HepG2 (cell line): Measurements from ENCODE around the gene PIWIL4. TPM values are rescaled to one million over a fixed set of nuclear protein-coding genes. Genes with fewer than 3 reads are reported as not detected.

Source experiments
- ATAC-seq: fragments of 200-7000 bp; cut with Tn5 transposase; 3 replicates; pipeline ENCODE4 v1.9.1; 2020; ENCODE audit warnings: mild to moderate bottlenecking, moderate library complexity
- BruUV-seq: library from RNA; stranded (reverse); fragments of 400-500 nt; replicated peaks from 2 replicates; lab custom pipeline; 2021; lab: Mats Ljungman, UMichigan
- CTCF ChIA-PET: fragments of 300-600 bp; formaldehyde crosslinking; extraction: SDS; loops from one replicate; lab custom pipeline; 2021; ENCODE audit warnings: low total read pairs, inconsistent platforms, low intra/inter-chr PET ratio; lab: Yijun Ruan, JAX
- POLR2A ChIA-PET: fragments of 350-600 bp; sonication (Branson Sonifier 250); formaldehyde crosslinking; loops from one replicate; lab custom pipeline; 2020; ENCODE audit warnings: antibody characterized with exemption, inconsistent platforms; lab: Yijun Ruan, JAX
- DNase-seq: peaks from one replicate; pipeline ENCODE4 v3.0.0-alpha.2; 2015; ENCODE audit warnings: low spot score
- FAIRE-seq: peaks from 3 replicates; lab custom pipeline; 2011; peaks lifted over from hg19 to GRCh38; lab: Jason Lieb, UNC
- H2AFZ ChIP-seq: one replicate; pipeline ENCODE4 v1.6.1; 2011; ENCODE audit warnings: low read length, inconsistent platforms
- H3K27ac ChIP-seq: fragments of 300-600 bp; 3 replicates; pipeline ENCODE4 v1.8.0; 2011; ENCODE audit warnings: mixed run types, mild to moderate bottlenecking, mixed read lengths, low read length, inconsistent platforms; ENCODE audit not compliant: insufficient read depth; ENCODE audit errors: extremely low read length
- H3K27me3 ChIP-seq, 2 experiments: fragments of 200-600 bp in 1 of 2; 2 replicates in 1 of 2; 3 replicates in 1 of 2; pipeline versions ENCODE4 v1.6.0 to v1.8.0; 2011; ENCODE audit warnings: low read length in 2 of 2, mild to moderate bottlenecking in 2 of 2, moderate library complexity in 2 of 2, inconsistent platforms in 1 of 2; ENCODE audit not compliant: insufficient read depth in 2 of 2, control insufficient read depth in 1 of 2
- H3K36me3 ChIP-seq, 2 experiments: fragments of 200-600 bp in 1 of 2; replicated peaks in 1 of 2; 2 replicates in 1 of 2; 3 replicates in 1 of 2; pipeline versions ENCODE4 v1.5.1 to v1.8.0; 2011; ENCODE audit warnings: low read length in 2 of 2, inconsistent platforms in 1 of 2; ENCODE audit not compliant: insufficient read depth in 2 of 2, control insufficient read depth in 1 of 2
- H3K4me1 ChIP-seq: 2 replicates; pipeline ENCODE4 v1.5.1; 2012; ENCODE audit warnings: low read length, inconsistent platforms; ENCODE audit not compliant: insufficient read depth
- H3K4me2 ChIP-seq: 2 replicates; pipeline ENCODE4 v1.6.0; 2011; ENCODE audit warnings: low read depth, low read length, inconsistent platforms
- H3K4me3 ChIP-seq, 3 experiments: fragments of 200-600 bp in 1 of 3; sonication (generic), shearing (Covaris generic) in 1 of 3; replicated peaks in 1 of 3; 2 replicates each; pipeline ENCODE4 v1.5.1; 2011 to 2016; ENCODE audit warnings: low read length in 3 of 3, inconsistent platforms in 2 of 3, low read depth in 2 of 3, mild to moderate bottlenecking in 2 of 3, control low read depth in 1 of 3, mixed read lengths in 1 of 3; ENCODE audit not compliant: insufficient read depth in 1 of 3
- H3K79me2 ChIP-seq: one replicate; pipeline ENCODE4 v1.6.1; 2011; ENCODE audit warnings: low read length, inconsistent platforms; ENCODE audit not compliant: insufficient read depth
- H3K9ac ChIP-seq: 2 replicates; pipeline ENCODE4 v1.6.0; 2011; ENCODE audit warnings: mild to moderate bottlenecking, low read depth, low read length, inconsistent platforms; ENCODE audit not compliant: insufficient read depth
- H3K9me3 ChIP-seq: 2 replicates; pipeline ENCODE4 v1.5.1; 2012; ENCODE audit warnings: mild to moderate bottlenecking, low read length
- H4K20me1 ChIP-seq: 2 replicates; pipeline ENCODE4 v1.6.0; 2011; ENCODE audit warnings: inconsistent platforms, mild to moderate bottlenecking, low read length, moderate library complexity; ENCODE audit not compliant: insufficient read depth
- AGO2 ChIP-seq: fragments of 200-400 bp; formaldehyde crosslinking; optimal IDR thresholded peaks from 2 replicates; pipeline ENCODE3; 2017; ENCODE audit warnings: mild to moderate bottlenecking, low read depth, low read length, moderate library complexity
- KDM2A ChIP-seq: sonication (generic); formaldehyde crosslinking; IDR thresholded peaks from 2 replicates; pipeline ENCODE4 v1.4.0; 2020; ENCODE audit warnings: low read depth, missing genetic modification reagents, borderline replicate concordance
- MYNN ChIP-seq: sonication (generic); formaldehyde crosslinking; IDR thresholded peaks from 2 replicates; pipeline ENCODE4 v1.4.0; 2020; ENCODE audit warnings: mild to moderate bottlenecking, low read depth, missing genetic modification reagents
- NFE2L2 ChIP-seq: fragments of 150-350 bp; IDR thresholded peaks from 2 replicates; pipeline ENCODE4 v1.6.1; 2014; ENCODE audit warnings: low read length
- RBM39 ChIP-seq: fragments of 200-400 bp; formaldehyde crosslinking; IDR thresholded peaks from one replicate; pipeline ENCODE4 v1.6.1; 2018; ENCODE audit warnings: antibody characterized with exemption, mild to moderate bottlenecking, low read depth, low read length; ENCODE audit not compliant: poor library complexity, severe bottlenecking
- TCF12 ChIP-seq, 2 experiments: fragments of 450-650 bp in 1 of 2; sonication (generic) in 1 of 2; formaldehyde crosslinking in 1 of 2; IDR thresholded peaks; 2 replicates each; pipeline versions ENCODE4 v1.6.1 to v1.8.0; 2017 to 2022; ENCODE audit warnings: antibody characterized with exemption in 1 of 2, mild to moderate bottlenecking in 1 of 2, missing genetic modification reagents in 1 of 2, moderate library complexity in 1 of 2
- ZNF282 ChIP-seq: fragments of 450-650 bp; IDR thresholded peaks from 2 replicates; pipeline ENCODE4 v1.6.1; 2018; ENCODE audit not compliant: partially characterized antibody
- ZNF484 ChIP-seq: sonication (generic); formaldehyde crosslinking; IDR thresholded peaks from 2 replicates; pipeline ENCODE4 v1.5.1; 2020; ENCODE audit warnings: mild to moderate bottlenecking, low read depth, missing genetic modification reagents, borderline replicate concordance
- ZNF761 ChIP-seq: sonication (generic); formaldehyde crosslinking; conservative IDR thresholded peaks from 2 replicates; pipeline ENCODE4 v1.4.0; 2020; ENCODE audit warnings: mild to moderate bottlenecking, missing genetic modification reagents
- WGBS: methylation state at CpG from one replicate; pipeline ENCODE4 v1.1.6; 2017; ENCODE audit warnings: low lambda C conversion rate; 5-methylcytosine and 5-hydroxymethylcytosine counted together
- in situ Hi-C: cut with HindIII; loops from 2 replicates; pipeline ENCODE4 v1.10.0; 2017; ENCODE audit warnings: low pct_unique_long_range_greater_than_20kb; ENCODE audit not compliant: extremely low pct_ligation_motif_present
- intact Hi-C: fragments of 100-400 bp; cut with micrococcal nuclease; formaldehyde crosslinking; loops from one replicate; pipeline ENCODE4 v1.10.0; 2022; ENCODE audit not compliant: unreplicated experiment
- polyA plus RNA-seq, 8 experiments: library from polyadenylated mRNA; depleted of rRNA in 3 of 8; stranded (reverse) in 7 of 8; unstranded in 1 of 8; fragments of >200 nt; fragmentation: Illumina TruSeq in 4 of 8; extraction: Trizol in 4 of 8; gene quantifications; 2 replicates each; pipeline versions ENCODE4 v1.2.1 to v1.2.3, GENCODE V29; 2011 to 2016; ENCODE audit warnings: low read depth in 4 of 8, missing spikeins in 1 of 8, mixed read lengths in 1 of 8; ENCODE audit not compliant: insufficient read depth in 1 of 8
- total RNA-seq, 5 experiments: library from RNA; depleted of rRNA; stranded (reverse); fragments of >200 nt; fragmentation: Illumina TruSeq; extraction: Trizol; gene quantifications; 2 replicates each; pipeline ENCODE4 v1.2.3, GENCODE V29; 2016; ENCODE audit warnings: low read depth in 1 of 5
- TF ChIP-seq, protein P1 (sequence below): sonication (generic); formaldehyde crosslinking; IDR thresholded peaks from 2 replicates; pipeline ENCODE4 v1.9.0; 2021; ENCODE audit warnings: missing genetic modification reagents, borderline replicate concordance
- TF ChIP-seq, protein P2 (sequence below): sonication (generic); formaldehyde crosslinking; IDR thresholded peaks from 2 replicates; pipeline ENCODE4 v1.4.0; 2020; ENCODE audit warnings: missing genetic modification reagents, borderline replicate concordance
- TF ChIP-seq, protein P3 (sequence below): sonication (generic); formaldehyde crosslinking; IDR thresholded peaks from 2 replicates; pipeline ENCODE4 v1.4.0; 2020; ENCODE audit warnings: mild to moderate bottlenecking, missing genetic modification reagents

The PIWIL4 gene
- total and polyA plus RNA-seq, 2 of the 13 experiments (the other 11 are each of a cell fraction or from before 2014, with no cell fraction given) = 0.08 TPM; not detected in 1

DNA sequence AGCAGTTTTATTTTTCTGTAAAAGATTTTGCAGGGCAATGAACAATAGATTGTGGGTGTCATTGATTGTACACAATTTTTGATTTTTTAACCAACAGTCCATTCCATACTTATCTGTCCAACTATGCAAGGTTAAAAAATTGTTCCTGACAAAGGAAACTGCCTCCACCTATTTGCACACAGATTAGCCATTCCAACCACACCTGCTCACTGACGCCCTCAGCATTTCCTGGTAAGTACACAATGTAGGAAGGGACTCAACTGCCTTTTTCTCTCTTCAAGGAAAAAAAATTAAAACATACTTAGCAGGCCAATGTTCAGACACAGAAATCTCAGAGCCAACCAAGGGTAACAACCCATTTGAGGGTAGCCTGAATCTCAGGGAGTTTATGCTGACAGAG, 27.7 kb upstream of the PIWIL4 start:
- no peak overlapping the region for H3K27ac ChIP-seq
- no peak overlapping the region for H3K4me3 ChIP-seq
- H3K36me3 ChIP-seq = no peaks in the 10 kb centered on the region
- CTCF ChIA-PET = no interaction called here
- H3K9me3 ChIP-seq = no peaks in the 10 kb centered on the region
- BruUV-seq = no TSS peak
- intact Hi-C loops = no loop called here
- peaks cover 5% of the 10 kb centered on the region; the same call in 1 of the 2 replicates for H3K4me1 ChIP-seq
- POLR2A ChIA-PET = no interaction called here
- H3K4me2 ChIP-seq = no peak overlapping the region
- no peak overlapping the region for H3K9ac ChIP-seq
- H3K79me2 ChIP-seq = no peaks in the 10 kb centered on the region
- WGBS = 6% methylated on average over 1 of the region's 1 CpG
- ATAC-seq (no peak), DNase-seq (no peak), FAIRE-seq (no peak)
- no peak overlapping the region for H2AFZ ChIP-seq
- in situ Hi-C loops = no loop called here
- H3K27me3 ChIP-seq = peaks cover 0 to 3% of the 10 kb centered on the region in 2 experiments; a peak in 1 of 5 replicates
- H4K20me1 ChIP-seq = no peaks in the 10 kb centered on the region
- no peak for TF ChIP-seq ZNF484
- no peak for TF ChIP-seq KDM2A (CRISPR knock-in tag)
- TF ChIP-seq, protein P1, sequence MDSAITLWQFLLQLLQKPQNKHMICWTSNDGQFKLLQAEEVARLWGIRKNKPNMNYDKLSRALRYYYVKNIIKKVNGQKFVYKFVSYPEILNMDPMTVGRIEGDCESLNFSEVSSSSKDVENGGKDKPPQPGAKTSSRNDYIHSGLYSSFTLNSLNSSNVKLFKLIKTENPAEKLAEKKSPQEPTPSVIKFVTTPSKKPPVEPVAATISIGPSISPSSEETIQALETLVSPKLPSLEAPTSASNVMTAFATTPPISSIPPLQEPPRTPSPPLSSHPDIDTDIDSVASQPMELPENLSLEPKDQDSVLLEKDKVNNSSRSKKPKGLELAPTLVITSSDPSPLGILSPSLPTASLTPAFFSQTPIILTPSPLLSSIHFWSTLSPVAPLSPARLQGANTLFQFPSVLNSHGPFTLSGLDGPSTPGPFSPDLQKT = no peak
- TF ChIP-seq ZNF282 = no peak
- TF ChIP-seq NFE2L2 = no peak
- TF ChIP-seq MYNN (CRISPR knock-in tag) = no peak
- TF ChIP-seq TCF12 (IDR thresholded peaks at IDR 0.05) = no peak
- TF ChIP-seq TCF12 (CRISPR knock-in tag; IDR thresholded peaks at IDR 0.05) = no peak
- no peak for TF ChIP-seq ZNF761 (CRISPR knock-in tag)
- TF ChIP-seq AGO2 = no peak
- TF ChIP-seq, protein P2, sequence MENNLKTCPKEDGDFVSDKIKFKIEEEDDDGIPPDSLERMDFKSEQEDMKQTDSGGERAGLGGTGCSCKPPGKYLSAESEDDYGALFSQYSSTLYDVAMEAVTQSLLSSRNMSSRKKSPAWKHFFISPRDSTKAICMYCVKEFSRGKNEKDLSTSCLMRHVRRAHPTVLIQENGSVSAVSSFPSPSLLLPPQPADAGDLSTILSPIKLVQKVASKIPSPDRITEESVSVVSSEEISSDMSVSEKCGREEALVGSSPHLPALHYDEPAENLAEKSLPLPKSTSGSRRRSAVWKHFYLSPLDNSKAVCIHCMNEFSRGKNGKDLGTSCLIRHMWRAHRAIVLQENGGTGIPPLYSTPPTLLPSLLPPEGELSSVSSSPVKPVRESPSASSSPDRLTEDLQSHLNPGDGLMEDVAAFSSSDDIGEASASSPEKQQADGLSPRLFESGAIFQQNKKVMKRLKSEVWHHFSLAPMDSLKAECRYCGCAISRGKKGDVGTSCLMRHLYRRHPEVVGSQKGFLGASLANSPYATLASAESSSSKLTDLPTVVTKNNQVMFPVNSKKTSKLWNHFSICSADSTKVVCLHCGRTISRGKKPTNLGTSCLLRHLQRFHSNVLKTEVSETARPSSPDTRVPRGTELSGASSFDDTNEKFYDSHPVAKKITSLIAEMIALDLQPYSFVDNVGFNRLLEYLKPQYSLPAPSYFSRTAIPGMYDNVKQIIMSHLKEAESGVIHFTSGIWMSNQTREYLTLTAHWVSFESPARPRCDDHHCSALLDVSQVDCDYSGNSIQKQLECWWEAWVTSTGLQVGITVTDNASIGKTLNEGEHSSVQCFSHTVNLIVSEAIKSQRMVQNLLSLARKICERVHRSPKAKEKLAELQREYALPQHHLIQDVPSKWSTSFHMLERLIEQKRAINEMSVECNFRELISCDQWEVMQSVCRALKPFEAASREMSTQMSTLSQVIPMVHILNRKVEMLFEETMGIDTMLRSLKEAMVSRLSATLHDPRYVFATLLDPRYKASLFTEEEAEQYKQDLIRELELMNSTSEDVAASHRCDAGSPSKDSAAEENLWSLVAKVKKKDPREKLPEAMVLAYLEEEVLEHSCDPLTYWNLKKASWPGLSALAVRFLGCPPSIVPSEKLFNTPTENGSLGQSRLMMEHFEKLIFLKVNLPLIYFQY (CRISPR knock-in tag) = no peak
- TF ChIP-seq RBM39 = no peak
- TF ChIP-seq, protein P3, sequence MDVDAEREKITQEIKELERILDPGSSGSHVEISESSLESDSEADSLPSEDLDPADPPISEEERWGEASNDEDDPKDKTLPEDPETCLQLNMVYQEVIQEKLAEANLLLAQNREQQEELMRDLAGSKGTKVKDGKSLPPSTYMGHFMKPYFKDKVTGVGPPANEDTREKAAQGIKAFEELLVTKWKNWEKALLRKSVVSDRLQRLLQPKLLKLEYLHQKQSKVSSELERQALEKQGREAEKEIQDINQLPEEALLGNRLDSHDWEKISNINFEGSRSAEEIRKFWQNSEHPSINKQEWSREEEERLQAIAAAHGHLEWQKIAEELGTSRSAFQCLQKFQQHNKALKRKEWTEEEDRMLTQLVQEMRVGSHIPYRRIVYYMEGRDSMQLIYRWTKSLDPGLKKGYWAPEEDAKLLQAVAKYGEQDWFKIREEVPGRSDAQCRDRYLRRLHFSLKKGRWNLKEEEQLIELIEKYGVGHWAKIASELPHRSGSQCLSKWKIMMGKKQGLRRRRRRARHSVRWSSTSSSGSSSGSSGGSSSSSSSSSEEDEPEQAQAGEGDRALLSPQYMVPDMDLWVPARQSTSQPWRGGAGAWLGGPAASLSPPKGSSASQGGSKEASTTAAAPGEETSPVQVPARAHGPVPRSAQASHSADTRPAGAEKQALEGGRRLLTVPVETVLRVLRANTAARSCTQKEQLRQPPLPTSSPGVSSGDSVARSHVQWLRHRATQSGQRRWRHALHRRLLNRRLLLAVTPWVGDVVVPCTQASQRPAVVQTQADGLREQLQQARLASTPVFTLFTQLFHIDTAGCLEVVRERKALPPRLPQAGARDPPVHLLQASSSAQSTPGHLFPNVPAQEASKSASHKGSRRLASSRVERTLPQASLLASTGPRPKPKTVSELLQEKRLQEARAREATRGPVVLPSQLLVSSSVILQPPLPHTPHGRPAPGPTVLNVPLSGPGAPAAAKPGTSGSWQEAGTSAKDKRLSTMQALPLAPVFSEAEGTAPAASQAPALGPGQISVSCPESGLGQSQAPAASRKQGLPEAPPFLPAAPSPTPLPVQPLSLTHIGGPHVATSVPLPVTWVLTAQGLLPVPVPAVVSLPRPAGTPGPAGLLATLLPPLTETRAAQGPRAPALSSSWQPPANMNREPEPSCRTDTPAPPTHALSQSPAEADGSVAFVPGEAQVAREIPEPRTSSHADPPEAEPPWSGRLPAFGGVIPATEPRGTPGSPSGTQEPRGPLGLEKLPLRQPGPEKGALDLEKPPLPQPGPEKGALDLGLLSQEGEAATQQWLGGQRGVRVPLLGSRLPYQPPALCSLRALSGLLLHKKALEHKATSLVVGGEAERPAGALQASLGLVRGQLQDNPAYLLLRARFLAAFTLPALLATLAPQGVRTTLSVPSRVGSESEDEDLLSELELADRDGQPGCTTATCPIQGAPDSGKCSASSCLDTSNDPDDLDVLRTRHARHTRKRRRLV (CRISPR knock-in tag) = no peak
